ENCODE results near the gene GASK1A.

DNA sequence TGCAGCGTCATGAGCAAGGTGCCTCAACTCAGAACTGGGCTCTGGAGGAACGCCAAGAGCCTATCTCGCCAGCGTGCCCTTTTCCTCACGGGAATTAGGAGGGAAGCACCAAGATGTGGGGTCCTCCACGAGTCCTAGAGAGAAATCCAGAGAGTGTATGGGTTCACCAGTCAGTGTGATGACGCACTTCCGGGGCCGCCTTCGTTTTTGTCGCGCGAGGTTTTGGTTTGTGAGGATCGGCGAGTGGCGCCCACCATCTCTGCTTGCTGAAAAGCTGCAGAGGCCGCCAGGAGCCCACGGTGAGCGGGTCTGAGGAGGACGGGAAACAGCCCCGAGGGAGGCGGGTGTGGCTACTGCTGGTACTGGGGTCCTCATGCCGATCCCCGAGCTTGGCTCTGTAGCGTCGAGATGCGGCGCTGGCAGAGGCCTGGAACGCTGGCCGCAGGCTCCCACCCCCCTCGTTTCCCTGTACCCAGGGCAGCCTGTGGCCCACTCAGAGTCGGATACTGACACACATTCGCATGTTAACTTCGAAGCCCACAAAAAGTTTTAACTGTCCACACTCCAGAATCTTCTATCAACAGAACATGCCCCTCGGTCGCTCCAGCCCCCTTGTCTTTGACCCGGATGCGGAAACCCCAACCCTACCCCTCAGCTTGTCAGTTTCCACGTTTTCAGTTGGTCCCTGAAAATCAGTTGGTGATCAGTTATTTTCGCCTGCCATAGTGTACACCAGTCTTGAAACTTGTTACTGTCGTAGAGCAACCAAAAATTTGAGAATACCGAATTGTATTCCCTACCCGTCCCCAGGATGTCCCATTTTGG is 42.7 kb upstream of the GASK1A start:
- TF ChIP-seq CTCF (IDR thresholded peaks at IDR 0.05 in 8 of 11, conservative IDR thresholded peaks at IDR 0.05 in 3 of 11) (no peak), POLR2A (IDR thresholded peaks at IDR 0.05) (no peak)
